ENCODE data around the gene ST3GAL3.

The ST3GAL3 gene

GRCh38 chr1:43839056-43839455 lies 131.7 kb downstream of the ST3GAL3 start:
- no peak for DNase-seq (ENCODE audit: low read depth in 1 of 2, low spot score in 1 of 2)
- H3K27ac ChIP-seq (replicated peaks) = no peak overlapping the region
- peak overlapping the region; percentile 28 for H3K4me3 ChIP-seq (replicated peaks; ENCODE audit: insufficient read depth, low read length)
- H3K27me3 ChIP-seq (ENCODE audit: insufficient read depth, poor library complexity, severe bottlenecking) = no peaks in the 10 kb centered on the region
- TF ChIP-seq CTCF (IDR thresholded peaks at IDR 0.05; ENCODE audit: insufficient read depth, low read length) = no peak
- TF ChIP-seq POLR2AphosphoS5 (IDR thresholded peaks at IDR 0.05; ENCODE audit: low read depth) = no peak
- TF ChIP-seq SPI1 (IDR thresholded peaks at IDR 0.05; ENCODE audit: borderline replicate concordance, low read depth) = no peak
- no peak for TF ChIP-seq REST (IDR thresholded peaks at IDR 0.05; ENCODE audit: insufficient replicate concordance, low read depth)
- no peak for TF ChIP-seq GABPA (IDR thresholded peaks at IDR 0.05; ENCODE audit: low read depth)

GRCh38 chr1:43841321-43842174 lies 134.2 kb downstream of the ST3GAL3 start:
- no peak for TF ChIP-seq CTCF (IDR thresholded peaks at IDR 0.05; ENCODE audit: insufficient read depth, low read length)
- TF ChIP-seq REST (IDR thresholded peaks at IDR 0.05; ENCODE audit: insufficient replicate concordance, low read depth) = no peak
- no peak for TF ChIP-seq GABPA (IDR thresholded peaks at IDR 0.05; ENCODE audit: low read depth)
- no peak; the same call in 1 of the 2 replicates for TF ChIP-seq SPI1 (IDR thresholded peaks at IDR 0.05; ENCODE audit: borderline replicate concordance, low read depth)
- no peak for TF ChIP-seq POLR2AphosphoS5 (IDR thresholded peaks at IDR 0.05; ENCODE audit: low read depth)
- Histone ChIP-seq H3K27ac (replicated peaks) (no peak overlapping the region), H3K4me3 (replicated peaks; ENCODE audit: insufficient read depth, low read length) (no peak overlapping the region), H3K27me3 (ENCODE audit: insufficient read depth, poor library complexity, severe bottlenecking) (no peaks in the 10 kb centered on the region)
- DNase-seq (ENCODE audit: low read depth in 1 of 2, low spot score in 1 of 2) = no peak

GRCh38 chr1:43842175-43842498 lies 134.8 kb downstream of the ST3GAL3 start:
- H3K4me3 ChIP-seq (replicated peaks; ENCODE audit: insufficient read depth, low read length) = no peak overlapping the region
- no peak overlapping the region for H3K27ac ChIP-seq (replicated peaks)
- no peaks in the 10 kb centered on the region for H3K27me3 ChIP-seq (ENCODE audit: insufficient read depth, poor library complexity, severe bottlenecking)
- DNase-seq (ENCODE audit: low read depth in 1 of 2, low spot score in 1 of 2) = no peak
- TF ChIP-seq POLR2AphosphoS5 (IDR thresholded peaks at IDR 0.05; ENCODE audit: low read depth) = no peak

- TF ChIP-seq GABPA (IDR thresholded peaks at IDR 0.05; ENCODE audit: low read depth) (no peak), CTCF (IDR thresholded peaks at IDR 0.05; ENCODE audit: insufficient read depth, low read length) (no peak), SPI1 (IDR thresholded peaks at IDR 0.05; ENCODE audit: borderline replicate concordance, low read depth) (no peak), POLR2AphosphoS5 (IDR thresholded peaks at IDR 0.05; ENCODE audit: low read depth) (no peak), REST (IDR thresholded peaks at IDR 0.05; ENCODE audit: insufficient replicate concordance, low read depth) (no peak)
- no peaks in the 10 kb centered on the region for H3K27me3 ChIP-seq (ENCODE audit: insufficient read depth, poor library complexity, severe bottlenecking)
- no peak for DNase-seq (ENCODE audit: low read depth in 1 of 2, low spot score in 1 of 2)
- no peak overlapping the region for H3K4me3 ChIP-seq (replicated peaks; ENCODE audit: insufficient read depth, low read length)
- H3K27ac ChIP-seq (replicated peaks) = no peak overlapping the region
Measured at GRCh38 chr1:43843684-43844083, 136.3 kb downstream of the ST3GAL3 start.

Data from HL-60 (cell line).